Transverse colon (tissue), 4 donors: Measurements from ENCODE around the gene SLC22A3.

Experiments
- POLR2A ChIP-seq: fragments of 450-650 bp; IDR thresholded peaks from one replicate; pipeline ENCODE4 v1.6.1; 2016; ENCODE audit warnings: antibody characterized with exemption, mild to moderate bottlenecking, moderate library complexity
- POLR2AphosphoS5 ChIP-seq, 3 donors: sonication (generic); formaldehyde crosslinking; IDR thresholded peaks; one replicate each; pipeline ENCODE4 v1.6.1; 2016; ENCODE audit warnings: antibody characterized with exemption in 3 of 3
- TF ChIP-seq, protein P1 (sequence below), 5 experiments: fragments of 200-600 bp in 3 of 5; fragments of 450-650 bp in 2 of 5; sonication (generic) in 3 of 5; IDR thresholded peaks; 1 replicate in 2 of 5; 2 replicates in 3 of 5; pipeline ENCODE4 v1.5.1; 2016 to 2017; ENCODE audit warnings: antibody characterized with exemption in 5 of 5, inconsistent platforms in 3 of 5, mild to moderate bottlenecking in 2 of 5, moderate library complexity in 1 of 5

DNA sequence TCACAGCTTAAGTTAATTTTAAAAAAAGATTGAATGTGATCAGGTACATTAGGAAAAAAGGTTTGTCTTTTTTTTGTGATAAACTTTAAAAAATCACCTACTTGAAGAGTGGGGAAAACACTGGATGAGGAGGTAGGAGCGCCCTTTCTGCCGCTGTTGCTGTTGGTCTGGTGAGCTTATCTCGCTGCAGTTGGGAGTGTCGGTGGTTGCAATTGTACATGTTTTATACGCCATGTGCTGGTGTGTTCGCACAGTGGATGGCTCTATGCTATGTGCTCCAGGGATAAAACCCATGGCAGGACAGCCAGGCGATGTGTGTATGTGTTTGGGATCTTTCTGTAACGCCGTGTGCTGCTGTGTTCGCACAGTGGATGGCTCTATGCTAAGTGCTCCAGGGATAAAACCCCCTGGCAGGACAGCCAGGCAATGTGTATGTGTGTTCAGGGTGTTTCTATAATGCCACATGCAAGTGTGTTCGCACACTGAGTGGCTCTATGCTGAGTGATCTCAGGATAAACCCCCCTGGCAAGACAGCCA lies 1.7 kb downstream of the SLC22A3 start:
- TF ChIP-seq POLR2AphosphoS5 (IDR thresholded peaks at IDR 0.05), result no peak
- TF ChIP-seq POLR2A, result no peak
- TF ChIP-seq, protein P1, sequence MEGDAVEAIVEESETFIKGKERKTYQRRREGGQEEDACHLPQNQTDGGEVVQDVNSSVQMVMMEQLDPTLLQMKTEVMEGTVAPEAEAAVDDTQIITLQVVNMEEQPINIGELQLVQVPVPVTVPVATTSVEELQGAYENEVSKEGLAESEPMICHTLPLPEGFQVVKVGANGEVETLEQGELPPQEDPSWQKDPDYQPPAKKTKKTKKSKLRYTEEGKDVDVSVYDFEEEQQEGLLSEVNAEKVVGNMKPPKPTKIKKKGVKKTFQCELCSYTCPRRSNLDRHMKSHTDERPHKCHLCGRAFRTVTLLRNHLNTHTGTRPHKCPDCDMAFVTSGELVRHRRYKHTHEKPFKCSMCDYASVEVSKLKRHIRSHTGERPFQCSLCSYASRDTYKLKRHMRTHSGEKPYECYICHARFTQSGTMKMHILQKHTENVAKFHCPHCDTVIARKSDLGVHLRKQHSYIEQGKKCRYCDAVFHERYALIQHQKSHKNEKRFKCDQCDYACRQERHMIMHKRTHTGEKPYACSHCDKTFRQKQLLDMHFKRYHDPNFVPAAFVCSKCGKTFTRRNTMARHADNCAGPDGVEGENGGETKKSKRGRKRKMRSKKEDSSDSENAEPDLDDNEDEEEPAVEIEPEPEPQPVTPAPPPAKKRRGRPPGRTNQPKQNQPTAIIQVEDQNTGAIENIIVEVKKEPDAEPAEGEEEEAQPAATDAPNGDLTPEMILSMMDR (IDR thresholded peaks at IDR 0.05), result no peak
